HCT116 (cell line): ENCODE results near the gene DNM3. TPM values are rescaled to one million over a fixed set of nuclear protein-coding genes. Genes with fewer than 3 reads are reported as not detected.

Experiments
- ATAC-seq: fragments of 200-7000 bp; cut with Tn5 transposase; 2 replicates; pipeline ENCODE4 v1.9.1; 2020; ENCODE audit warnings: mild to moderate bottlenecking, moderate library complexity
- BruUV-seq: library from RNA; stranded (reverse); fragments of 400-500 nt; replicated peaks from 2 replicates; lab custom pipeline; 2021; lab: Mats Ljungman, UMichigan
- CTCF ChIA-PET: fragments of 300-600 bp; sonication (Branson Sonifier 250); formaldehyde crosslinking; loops from one replicate; lab custom pipeline; 2021; ENCODE audit warnings: antibody characterized with exemption; lab: Charles Lee
- POLR2A ChIA-PET: fragments of 300-600, 350-600 bp; sonication (Branson Sonifier 250); formaldehyde crosslinking; loops from one replicate; lab custom pipeline; 2021; ENCODE audit warnings: antibody characterized with exemption; lab: Charles Lee
- RAD21 ChIA-PET, 2 experiments: fragments of 300-600 bp; sonication (Branson Sonifier 250); formaldehyde crosslinking; loops; one replicate each; lab custom pipeline; 2023; ENCODE audit warnings: low total read pairs in 2 of 2; ENCODE audit not compliant: uncharacterized antibody in 2 of 2, unreplicated experiment in 2 of 2, low non-redundant PET in 1 of 2; lab: Charles Lee
- DNase-seq: peaks from one replicate; pipeline ENCODE4 v3.0.0-alpha.2; 2010; ENCODE audit warnings: low read depth, low spot score
- H2AFZ ChIP-seq: fragments of 200-600 bp; shearing (Covaris generic), sonication (generic); 2 replicates; pipeline ENCODE4 v1.6.1; 2017; ENCODE audit warnings: low read depth, mixed run types, mixed read lengths, antibody characterized with exemption, low read length; ENCODE audit not compliant: poor library complexity, severe bottlenecking
- H3K27ac ChIP-seq: 2 replicates; pipeline ENCODE4 v1.5.1; 2012; ENCODE audit warnings: low read depth, low read length
- H3K27me3 ChIP-seq: fragments of 200-600 bp; sonication (generic); 2 replicates; pipeline ENCODE4 v1.6.1; 2016; ENCODE audit warnings: mixed run types, low read length, mixed read lengths; ENCODE audit not compliant: insufficient read depth
- H3K36me3 ChIP-seq, 2 experiments: fragments of 200-500 bp in 1 of 2; fragments of 200-600 bp in 1 of 2; sonication (Bioruptor generic) in 1 of 2; sonication (generic) in 1 of 2; 2 replicates each; pipeline versions ENCODE4 v1.5.1 to v1.6.1; 2014 to 2016; ENCODE audit warnings: low read length in 2 of 2, inconsistent platforms in 1 of 2, mixed read lengths in 1 of 2, mixed run types in 1 of 2; ENCODE audit not compliant: insufficient read depth in 2 of 2, control insufficient read depth in 1 of 2
- H3K4me1 ChIP-seq, 2 experiments: fragments of 200-600 bp in 1 of 2; sonication (generic) in 1 of 2; 2 replicates each; pipeline versions ENCODE4 v1.5.1 to v1.6.1; 2012 to 2017; ENCODE audit warnings: low read length in 2 of 2, inconsistent platforms in 1 of 2, mild to moderate bottlenecking in 1 of 2, mixed read lengths in 1 of 2, mixed run types in 1 of 2, moderate library complexity in 1 of 2; ENCODE audit not compliant: insufficient read depth in 2 of 2, control insufficient read depth in 1 of 2
- H3K4me2 ChIP-seq: fragments of 200-600 bp; sonication (generic); 2 replicates; pipeline ENCODE4 v1.6.1; 2017; ENCODE audit warnings: mixed run types, low read length, mixed read lengths
- H3K4me3 ChIP-seq, 2 experiments: fragments of 200-600 bp in 1 of 2; sonication (generic) in 1 of 2; replicated peaks in 1 of 2; 2 replicates each; pipeline ENCODE4 v1.5.1; 2011 to 2016; ENCODE audit warnings: low read length in 2 of 2, control low read depth in 1 of 2, low read depth in 1 of 2, mild to moderate bottlenecking in 1 of 2, mixed read lengths in 1 of 2, mixed run types in 1 of 2
- H3K79me2 ChIP-seq: fragments of 200-600 bp; sonication (generic); 2 replicates; pipeline ENCODE4 v1.6.1; 2017; ENCODE audit warnings: mild to moderate bottlenecking, mixed run types, low read length, moderate library complexity, mixed read lengths; ENCODE audit not compliant: insufficient read depth
- H3K9ac ChIP-seq: fragments of 200-600 bp; sonication (generic); 2 replicates; pipeline ENCODE4 v1.6.1; 2016; ENCODE audit warnings: low read length, mixed read lengths
- H3K9me2 ChIP-seq: fragments of 200-600 bp; sonication (generic), shearing (Covaris generic); 2 replicates; pipeline ENCODE4 v1.6.1; 2017; ENCODE audit warnings: mixed run types, mild to moderate bottlenecking, moderate library complexity; ENCODE audit not compliant: insufficient read depth
- H3K9me3 ChIP-seq, 2 experiments: fragments of 200-500 bp in 1 of 2; fragments of 200-600 bp in 1 of 2; sonication (Bioruptor generic) in 1 of 2; sonication (generic) in 1 of 2; 2 replicates each; pipeline ENCODE4 v1.6.1; 2014 to 2017; ENCODE audit warnings: low read length in 2 of 2, mixed read lengths in 2 of 2, inconsistent platforms in 1 of 2, low read depth in 1 of 2, mild to moderate bottlenecking in 1 of 2, mixed run types in 1 of 2, moderate library complexity in 1 of 2; ENCODE audit not compliant: control insufficient read depth in 1 of 2, insufficient read depth in 1 of 2
- H4K20me1 ChIP-seq: fragments of 200-600 bp; sonication (generic), shearing (Covaris generic); 2 replicates; pipeline ENCODE4 v1.6.1; 2017; ENCODE audit warnings: mixed run types, mild to moderate bottlenecking, moderate library complexity; ENCODE audit not compliant: insufficient read depth
- CEBPB ChIP-seq: IDR thresholded peaks from 2 replicates; pipeline ENCODE4 v1.6.1; 2012; ENCODE audit warnings: low read depth
- ELF1 ChIP-seq: IDR thresholded peaks from 2 replicates; pipeline ENCODE4 v1.6.1; 2012; ENCODE audit warnings: low read depth, borderline replicate concordance
- EZH2 ChIP-seq: fragments of 200-600 bp; sonication (generic); IDR thresholded peaks from 2 replicates; pipeline ENCODE4 v1.6.1; 2017; ENCODE audit warnings: antibody characterized with exemption, mixed run types
- JUND ChIP-seq: IDR thresholded peaks from 2 replicates; pipeline ENCODE4 v1.6.1; 2012
- POLR2A ChIP-seq: IDR thresholded peaks from 2 replicates; pipeline ENCODE4 v1.7.0; 2011; ENCODE audit warnings: borderline replicate concordance; ENCODE audit not compliant: insufficient read depth, insufficient read length; ENCODE audit errors: extremely low read depth
- TCF7L2 ChIP-seq: IDR thresholded peaks from 2 replicates; pipeline ENCODE4 v1.7.0; 2011; ENCODE audit warnings: borderline replicate concordance, inconsistent platforms; ENCODE audit not compliant: insufficient read depth, insufficient read length; ENCODE audit errors: extremely low read depth
- YY1 ChIP-seq: IDR thresholded peaks from 2 replicates; pipeline ENCODE4 v1.6.1; 2011; ENCODE audit warnings: low read length, low read depth, moderate library complexity, mild to moderate bottlenecking; ENCODE audit not compliant: insufficient replicate concordance; ENCODE audit errors: extremely low read depth
- ZFX ChIP-seq: fragments of 450-650 bp; IDR thresholded peaks from 2 replicates; pipeline ENCODE4 v1.6.1; 2017
- intact Hi-C: fragments of 100-400 bp; cut with micrococcal nuclease; formaldehyde crosslinking; loops from 2 replicates; pipeline ENCODE4 v1.10.0; 2022
- total RNA-seq: library from RNA; stranded (reverse); gene quantifications from one replicate; pipeline ENCODE4 v1.2.1, GENCODE V29; 2021; ENCODE audit not compliant: unreplicated experiment
- TF ChIP-seq, protein P1 (sequence below): IDR thresholded peaks from 2 replicates; pipeline ENCODE4 v1.6.1; 2012; ENCODE audit warnings: low read depth
- TF ChIP-seq, protein P2 (sequence below): IDR thresholded peaks from 2 replicates; pipeline ENCODE4 v1.6.1; 2012

Gene DNM3
- total RNA-seq, 1 experiment from 2014 or later = 3.1 TPM

DNA sequence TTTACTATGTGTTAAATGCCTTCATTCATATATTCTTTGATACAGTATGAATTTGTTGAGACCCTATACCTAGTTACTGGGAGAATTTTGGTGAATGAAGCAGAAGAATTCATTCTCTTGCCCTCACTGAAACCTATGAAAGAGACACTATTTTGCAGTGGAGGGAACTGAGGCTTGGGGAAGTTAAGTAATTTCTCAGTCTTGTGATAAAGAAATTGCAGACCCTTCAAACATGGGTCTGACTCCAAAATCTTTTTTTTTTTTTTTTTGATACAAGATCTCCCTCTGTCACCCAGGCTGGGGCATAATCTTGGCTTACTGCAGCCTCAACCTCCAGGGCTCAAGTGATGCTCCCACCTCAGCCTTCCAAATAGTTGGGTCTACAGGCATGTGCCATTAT is 132.1 kb downstream of the DNM3 start:
- H3K79me2 ChIP-seq = no peaks in the 10 kb centered on the region
- no TSS peak for BruUV-seq
- no peaks in the 10 kb centered on the region for H3K9me3 ChIP-seq
- intact Hi-C loops = no loop called here
- RAD21 ChIA-PET = no interaction called here
- H2AFZ ChIP-seq = no peak overlapping the region
- no peak overlapping the region for H3K4me3 ChIP-seq
- H3K4me1 ChIP-seq = no peaks in the 10 kb centered on the region
- no peak overlapping the region for H3K9ac ChIP-seq
- ATAC-seq = no peak
- H4K20me1 ChIP-seq = no peaks in the 10 kb centered on the region
- no peaks in the 10 kb centered on the region for H3K27me3 ChIP-seq
- no peak for TF ChIP-seq POLR2A
- no peak for TF ChIP-seq ELF1
- TF ChIP-seq ZFX = no peak
- TF ChIP-seq TCF7L2 = no peak
- no peak for TF ChIP-seq EZH2
- TF ChIP-seq JUND = no peak
- TF ChIP-seq, protein P1, sequence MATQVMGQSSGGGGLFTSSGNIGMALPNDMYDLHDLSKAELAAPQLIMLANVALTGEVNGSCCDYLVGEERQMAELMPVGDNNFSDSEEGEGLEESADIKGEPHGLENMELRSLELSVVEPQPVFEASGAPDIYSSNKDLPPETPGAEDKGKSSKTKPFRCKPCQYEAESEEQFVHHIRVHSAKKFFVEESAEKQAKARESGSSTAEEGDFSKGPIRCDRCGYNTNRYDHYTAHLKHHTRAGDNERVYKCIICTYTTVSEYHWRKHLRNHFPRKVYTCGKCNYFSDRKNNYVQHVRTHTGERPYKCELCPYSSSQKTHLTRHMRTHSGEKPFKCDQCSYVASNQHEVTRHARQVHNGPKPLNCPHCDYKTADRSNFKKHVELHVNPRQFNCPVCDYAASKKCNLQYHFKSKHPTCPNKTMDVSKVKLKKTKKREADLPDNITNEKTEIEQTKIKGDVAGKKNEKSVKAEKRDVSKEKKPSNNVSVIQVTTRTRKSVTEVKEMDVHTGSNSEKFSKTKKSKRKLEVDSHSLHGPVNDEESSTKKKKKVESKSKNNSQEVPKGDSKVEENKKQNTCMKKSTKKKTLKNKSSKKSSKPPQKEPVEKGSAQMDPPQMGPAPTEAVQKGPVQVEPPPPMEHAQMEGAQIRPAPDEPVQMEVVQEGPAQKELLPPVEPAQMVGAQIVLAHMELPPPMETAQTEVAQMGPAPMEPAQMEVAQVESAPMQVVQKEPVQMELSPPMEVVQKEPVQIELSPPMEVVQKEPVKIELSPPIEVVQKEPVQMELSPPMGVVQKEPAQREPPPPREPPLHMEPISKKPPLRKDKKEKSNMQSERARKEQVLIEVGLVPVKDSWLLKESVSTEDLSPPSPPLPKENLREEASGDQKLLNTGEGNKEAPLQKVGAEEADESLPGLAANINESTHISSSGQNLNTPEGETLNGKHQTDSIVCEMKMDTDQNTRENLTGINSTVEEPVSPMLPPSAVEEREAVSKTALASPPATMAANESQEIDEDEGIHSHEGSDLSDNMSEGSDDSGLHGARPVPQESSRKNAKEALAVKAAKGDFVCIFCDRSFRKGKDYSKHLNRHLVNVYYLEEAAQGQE = no peak
- no peak for TF ChIP-seq YY1
- H3K27ac ChIP-seq = no peak overlapping the region
- H3K4me2 ChIP-seq = no peak overlapping the region
- DNase-seq = no peak
- H3K9me2 ChIP-seq = no peaks in the 10 kb centered on the region
- H3K36me3 ChIP-seq = no peaks in the 10 kb centered on the region
- POLR2A ChIA-PET = no interaction called here
- CTCF ChIA-PET = no interaction called here

DNA sequence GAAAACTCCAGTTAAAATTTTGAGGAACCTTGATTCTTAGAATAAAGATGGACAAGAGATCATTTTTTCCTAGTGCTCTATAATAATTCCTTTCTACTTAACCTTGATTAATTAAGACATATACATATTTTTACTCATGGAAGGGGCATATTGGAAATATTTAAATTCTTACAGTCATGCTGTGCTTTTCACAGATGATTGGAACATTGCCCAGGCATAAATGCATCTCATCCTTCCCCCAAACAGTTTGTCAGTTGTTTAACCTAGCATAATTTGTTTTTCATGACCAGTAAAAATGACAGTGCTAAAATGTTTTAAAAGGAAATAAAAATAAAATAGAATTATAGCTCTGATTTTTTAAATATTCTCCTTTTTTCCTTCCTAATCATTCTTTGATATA is 140.0 kb downstream of the DNM3 start:
- Histone ChIP-seq H3K36me3 (no peaks in the 10 kb centered on the region), H3K27me3 (no peaks in the 10 kb centered on the region), H3K4me2 (no peak overlapping the region), H4K20me1 (no peaks in the 10 kb centered on the region), H2AFZ (no peak overlapping the region), H3K9me3 (no peaks in the 10 kb centered on the region), H3K79me2 (no peaks in the 10 kb centered on the region), H3K27ac (no peak overlapping the region), H3K9ac (no peak overlapping the region), H3K9me2 (no peaks in the 10 kb centered on the region), H3K4me3 (no peak overlapping the region), H3K4me1 (no peaks in the 10 kb centered on the region)
- CTCF ChIA-PET = interaction anchor here (1.1 to 12.0 kb wide), 3 partner anchors 21 to 179 kb away, joined by 3 to 237 read pairs (median 4); partner anchors contain the start of gene DNM3
- intact Hi-C loops = no loop called here
- TF ChIP-seq, protein P2, sequence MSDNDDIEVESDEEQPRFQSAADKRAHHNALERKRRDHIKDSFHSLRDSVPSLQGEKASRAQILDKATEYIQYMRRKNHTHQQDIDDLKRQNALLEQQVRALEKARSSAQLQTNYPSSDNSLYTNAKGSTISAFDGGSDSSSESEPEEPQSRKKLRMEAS = no peak
- TF ChIP-seq, protein P1 = no peak
- TF ChIP-seq CEBPB (no peak), ELF1 (no peak)
- ATAC-seq = no peak
- no peak for DNase-seq
- no TSS peak for BruUV-seq
- POLR2A ChIA-PET = no interaction called here
- RAD21 ChIA-PET = no interaction called here
